Left forelimb (tissue), 1 donor: Measurements from ENCODE around the gene UTP18.
"Not testable (repeated sequence)": the region's sequence is repeated elsewhere in the genome, so short reads cannot be mapped to it uniquely, and the experiment has no call there.

Experiments used
- DNase-seq: peaks from one replicate; pipeline ENCODE4 v3.0.0-alpha.2; 2018; ENCODE audit warnings: low spot score

UTP18 gene

DNA sequence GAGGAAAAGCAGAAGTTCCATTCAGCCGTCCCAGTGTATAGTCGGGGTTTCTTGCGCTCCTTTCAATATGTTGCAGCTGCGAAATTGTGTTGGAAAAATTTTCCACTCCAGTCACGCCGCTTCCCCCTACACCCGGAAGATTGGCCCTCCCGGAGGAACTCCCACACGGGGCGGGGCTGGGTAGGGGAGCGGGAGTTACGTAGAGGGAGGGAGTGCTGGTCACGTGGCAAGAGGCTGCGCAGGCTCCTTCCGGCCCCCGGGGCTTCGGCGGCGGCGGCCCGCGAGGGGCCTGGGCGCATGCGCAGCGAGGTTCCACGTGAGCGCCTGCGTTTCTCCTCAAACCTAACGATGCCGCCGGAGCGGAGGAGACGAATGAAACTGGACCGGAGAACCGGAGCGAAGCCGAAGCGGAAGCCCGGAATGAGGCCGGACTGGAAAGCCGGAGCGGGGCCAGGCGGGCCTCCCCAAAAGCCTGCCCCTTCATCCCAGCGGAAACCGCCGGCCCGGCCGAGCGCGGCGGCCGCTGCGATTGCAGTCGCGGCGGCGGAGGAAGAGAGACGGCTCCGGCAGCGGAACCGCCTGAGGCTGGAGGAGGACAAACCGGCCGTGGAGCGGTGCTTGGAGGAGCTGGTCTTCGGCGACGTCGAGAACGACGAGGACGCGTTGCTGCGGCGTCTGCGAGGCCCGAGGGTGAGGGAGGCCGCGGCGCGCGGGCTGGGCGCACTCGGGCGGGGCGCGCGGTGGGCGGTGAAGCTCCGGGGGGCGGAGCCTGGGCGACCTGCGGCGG is at the start of gene UTP18:
UTP18 (plus strand) TSS at position 310 of the 787 bp plus-strand sequence; CDS start at position 349, 39 bp downstream.
- peak; percentile 97 for DNase-seq

DNA sequence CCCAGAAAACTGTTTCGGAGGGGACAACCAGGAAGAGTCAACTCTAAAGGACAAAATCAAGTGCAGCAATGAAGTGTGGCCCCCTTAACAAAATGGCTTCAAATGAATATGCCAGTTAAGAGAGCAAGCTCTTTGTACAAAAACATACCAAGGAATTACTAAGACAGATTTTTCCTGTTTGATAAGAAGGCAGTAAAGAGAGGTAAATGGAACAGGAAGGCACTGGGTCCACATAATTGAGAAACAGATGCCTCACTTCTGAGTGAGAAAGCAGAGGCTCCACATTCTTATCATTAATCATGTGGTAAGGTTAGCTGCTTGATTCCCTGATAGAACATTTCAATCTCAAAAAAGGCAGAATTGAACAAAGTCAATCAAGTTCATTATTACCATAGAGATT is 45.4 kb upstream of the UTP18 start:
- no peak for DNase-seq

- DNase-seq = no peak
Measured at GRCh38 chr17:51217946-51218345, 42.4 kb upstream of the UTP18 start.

DNA sequence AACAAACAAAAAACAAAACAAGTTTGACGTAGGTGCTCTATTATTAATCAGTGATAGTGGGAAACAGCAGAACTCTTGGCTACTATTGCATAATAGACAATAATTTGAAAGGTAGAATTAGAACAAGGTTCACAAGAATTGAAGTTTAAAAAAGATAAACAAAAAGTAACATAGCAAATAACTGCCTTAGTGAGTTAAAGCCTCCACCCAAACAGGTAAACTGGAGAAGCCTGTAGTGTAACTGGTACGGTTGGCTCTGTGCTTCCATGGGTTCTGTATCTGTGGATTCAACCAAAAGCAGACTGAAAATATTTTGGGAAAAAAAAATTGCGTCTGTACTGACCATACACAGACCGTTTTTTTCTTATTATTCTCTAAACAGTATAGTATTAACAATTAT is 39.0 kb upstream of the UTP18 start:
- no peak for DNase-seq

GRCh38 chr17:51224402-51225262 is 35.7 kb upstream of the UTP18 start:
- DNase-seq = no peak

- DNase-seq = not testable (repeated sequence)
Measured at GRCh38 chr17:51225523-51225922, 34.8 kb upstream of the UTP18 start.

DNA sequence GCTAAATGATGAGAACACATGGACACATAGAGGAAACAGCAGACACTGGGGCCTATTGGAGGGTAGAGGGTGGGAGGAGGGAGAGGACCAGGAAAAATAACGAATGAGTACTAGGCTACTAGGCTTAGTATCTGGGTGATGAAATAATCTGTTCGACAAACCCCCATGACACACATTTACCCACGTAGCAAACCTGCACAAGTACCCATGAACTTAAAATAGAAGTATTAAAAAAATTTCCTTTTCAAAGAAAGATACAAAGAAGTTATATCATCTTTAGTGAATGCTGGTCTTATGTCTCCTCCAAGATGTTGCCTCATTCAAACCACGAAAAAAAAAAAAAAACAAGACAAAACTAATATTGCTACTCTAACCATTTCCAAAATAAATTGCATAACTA is 32.2 kb upstream of the UTP18 start:
- DNase-seq = no peak

DNA sequence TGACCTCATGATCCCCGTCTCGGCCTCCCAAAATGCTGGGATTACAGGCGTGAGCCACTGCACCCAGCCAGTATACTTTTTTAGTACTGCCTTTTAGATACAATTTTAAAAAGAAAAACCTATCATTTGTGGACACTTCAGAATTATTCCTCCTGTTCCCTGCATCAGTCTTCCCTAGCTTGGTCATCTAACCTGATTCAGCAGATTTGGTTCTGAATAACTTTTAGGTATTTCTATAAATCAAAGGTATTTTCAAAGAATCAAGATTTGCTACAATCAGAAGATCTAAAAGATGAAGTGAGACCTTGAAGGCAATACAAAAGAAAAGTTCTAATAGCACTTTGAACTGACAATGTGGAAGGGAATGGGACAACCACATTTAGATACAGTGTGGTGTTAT is 30.5 kb upstream of the UTP18 start:
- DNase-seq = no peak

- DNase-seq = no peak
Measured at GRCh38 chr17:51230306-51230705, 30.0 kb upstream of the UTP18 start.

- DNase-seq = no peak
Measured at GRCh38 chr17:51231999-51232398, 28.3 kb upstream of the UTP18 start.

DNA sequence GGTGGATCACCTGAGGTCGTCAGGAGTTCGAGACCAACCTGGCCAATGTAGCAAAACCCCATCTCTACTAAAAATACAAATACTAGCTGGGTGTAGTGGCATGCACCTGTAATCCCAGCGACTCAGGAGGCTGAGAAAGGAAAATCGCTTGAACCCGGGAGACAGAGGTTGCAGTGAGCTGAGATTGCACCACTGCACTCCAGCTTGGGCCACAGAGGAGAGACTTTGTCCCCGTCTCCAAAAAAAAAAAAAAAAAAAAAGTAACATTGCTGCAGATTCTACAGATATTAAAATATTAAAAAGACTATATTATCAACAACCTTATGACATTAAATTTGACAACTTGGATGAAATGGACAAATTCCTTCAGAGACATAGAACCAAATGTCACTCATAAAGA is 26.2 kb upstream of the UTP18 start:
- no peak for DNase-seq

GRCh38 chr17:51238255-51238887 is 22.0 kb upstream of the UTP18 start:
- DNase-seq = no peak

GRCh38 chr17:51240275-51240674 is 20.1 kb upstream of the UTP18 start:
- no peak for DNase-seq

GRCh38 chr17:51244041-51244440 is 16.3 kb upstream of the UTP18 start:
- DNase-seq = no peak

DNA sequence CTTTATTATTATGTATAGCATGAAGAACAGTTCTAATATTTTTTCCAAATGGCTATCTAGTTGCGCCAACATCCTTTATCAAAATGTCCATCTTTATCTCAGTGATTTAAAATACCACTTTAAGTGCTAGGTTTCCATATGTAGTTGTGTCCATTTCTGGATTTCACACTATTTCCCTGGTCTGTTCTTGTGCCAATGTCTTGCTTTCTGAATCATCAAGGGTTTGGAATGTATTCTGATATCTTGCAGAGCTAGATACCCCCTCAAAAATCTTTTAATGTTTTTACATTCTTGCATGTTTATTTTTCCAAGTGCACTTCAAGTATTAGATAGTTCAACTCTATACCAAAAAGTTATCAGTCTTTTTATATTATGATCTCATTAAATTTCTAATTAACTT is 14.8 kb upstream of the UTP18 start:
- DNase-seq = no peak

- DNase-seq = no peak
Measured at GRCh38 chr17:51250314-51250840, 10.0 kb upstream of the UTP18 start.

DNA sequence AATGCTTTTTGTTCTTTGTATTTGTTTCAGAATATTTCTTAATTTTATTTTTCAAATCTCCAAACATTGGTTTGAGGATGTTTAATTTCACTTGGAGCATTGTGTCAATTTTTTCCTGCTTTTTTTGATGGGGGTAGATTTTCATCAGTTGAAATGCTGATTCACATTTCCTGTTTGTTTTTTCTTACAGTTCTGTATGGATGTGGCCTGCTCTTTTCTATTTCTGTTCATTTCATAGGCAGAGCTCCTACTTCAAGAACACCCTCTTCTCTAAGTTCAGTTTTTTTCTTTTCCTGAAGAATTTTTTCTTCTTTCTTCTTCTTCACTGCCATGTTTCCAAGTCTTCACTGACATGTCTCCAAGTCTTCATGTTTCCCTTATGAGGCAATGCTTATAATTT is 9.3 kb upstream of the UTP18 start:
- no peak for DNase-seq

DNA sequence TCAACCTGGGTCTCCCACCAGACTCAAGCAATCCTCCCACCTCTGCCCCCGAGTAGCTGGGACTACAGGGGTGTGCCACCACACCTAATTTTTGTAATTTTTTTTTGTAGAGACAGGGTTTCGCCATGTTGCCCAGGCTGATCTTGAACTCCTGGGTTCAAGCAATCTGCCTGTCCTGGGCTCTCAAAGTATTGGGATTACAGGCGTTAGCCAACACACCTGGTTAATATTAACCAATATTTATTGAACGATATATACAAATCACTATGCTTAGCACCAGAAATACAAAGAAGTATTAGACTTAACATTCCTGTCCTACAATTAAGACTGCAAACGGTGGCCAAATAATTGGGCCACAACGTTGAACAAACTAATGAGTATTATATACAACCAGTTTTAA is 4.7 kb upstream of the UTP18 start:
- DNase-seq = no peak

- DNase-seq = no peak
Measured at GRCh38 chr17:51256101-51256500, 4.2 kb upstream of the UTP18 start.

- no peak for DNase-seq
Measured at GRCh38 chr17:51257150-51258081, 2.9 kb upstream of the UTP18 start.
